GM11168 (cell line): ENCODE measurements around the gene CXCL1.
"Not testable (repeated sequence)": the region's sequence is repeated elsewhere in the genome, so short reads cannot be mapped to it uniquely, and the experiment has no call there.

ENCODE experiments used
- in situ Hi-C: fragments of 300-500 bp; cut with MboI; formaldehyde crosslinking; loops from one replicate; pipeline ENCODE4 v1.12.0; 2022; ENCODE audit warnings: low sequenced_read_pairs; ENCODE audit not compliant: unreplicated experiment

Gene CXCL1

DNA sequence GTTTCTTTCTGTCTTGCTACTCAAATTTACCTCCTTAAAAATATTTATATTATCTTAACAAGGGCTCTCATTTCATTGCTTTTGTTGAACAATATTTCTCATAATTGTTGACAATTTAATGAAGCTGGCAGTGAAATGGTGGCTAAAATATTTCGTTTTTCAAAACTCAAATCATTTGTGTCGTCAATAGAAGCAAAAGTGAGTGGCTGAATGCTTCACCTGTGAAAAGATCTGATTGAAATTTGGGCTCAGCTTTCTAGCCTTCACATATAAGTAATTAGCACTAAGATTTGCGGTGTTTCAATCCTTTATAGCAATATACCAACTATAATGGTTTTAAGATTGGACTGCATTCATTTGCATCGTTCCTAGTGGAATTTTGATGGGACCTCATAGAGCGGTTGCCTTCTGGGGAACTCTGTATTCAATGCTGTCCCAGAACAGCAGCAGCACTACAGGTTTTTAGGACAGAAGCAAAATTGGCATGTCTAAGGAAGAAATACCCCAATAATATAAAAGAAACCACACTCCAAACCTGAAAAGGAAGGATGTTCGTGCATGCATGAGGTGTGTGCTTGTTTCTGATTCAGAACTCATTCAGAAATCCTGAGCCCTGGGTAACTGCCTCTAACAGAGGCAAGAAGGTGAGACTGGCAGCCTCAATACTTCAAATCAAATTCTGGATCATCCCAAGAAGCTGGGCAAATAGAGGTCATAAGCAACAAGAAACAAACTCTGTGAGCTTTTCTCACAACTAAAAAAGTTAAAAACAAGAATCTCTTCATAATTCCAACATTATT is 2.5 kb downstream of the CXCL1 start:
- in situ Hi-C loops: no loop called here

DNA sequence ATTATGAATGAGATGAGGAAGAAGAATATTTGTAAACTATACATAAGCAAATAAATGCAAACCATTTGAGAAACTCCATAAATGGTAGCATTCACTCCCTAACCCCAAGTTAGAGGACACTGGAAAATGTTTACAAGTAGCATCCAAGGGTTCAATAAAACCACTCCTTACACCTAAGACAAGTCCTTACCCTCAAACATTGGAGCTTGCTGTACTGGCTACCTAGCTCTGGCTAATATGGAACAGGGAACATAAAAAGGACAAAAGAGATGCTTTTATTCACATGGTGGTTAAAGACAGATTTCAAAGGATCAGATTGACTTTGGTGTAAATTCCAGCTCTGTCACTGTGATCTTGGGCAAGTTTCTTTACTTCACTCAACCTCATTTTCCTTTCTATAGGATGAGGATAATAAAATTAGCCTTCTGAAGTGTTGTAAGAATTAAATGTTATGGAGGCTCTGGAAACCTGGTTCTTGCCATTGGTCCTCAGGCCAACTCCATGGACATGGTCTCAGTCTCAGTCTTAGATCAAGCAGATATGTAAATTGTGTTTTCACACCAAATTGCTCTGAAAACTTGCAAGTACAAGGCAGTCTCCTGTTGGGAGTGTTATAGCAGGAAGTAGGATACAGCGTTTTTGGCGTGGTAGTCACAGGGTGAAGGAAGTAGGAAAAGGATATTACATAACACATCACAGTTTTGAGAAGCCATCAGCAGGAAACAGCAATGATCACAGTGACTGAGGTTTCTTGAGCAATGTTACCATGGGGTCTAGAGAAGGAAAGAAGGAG is 3.3 kb downstream of the CXCL1 start:
- in situ Hi-C loops: no loop called here

DNA sequence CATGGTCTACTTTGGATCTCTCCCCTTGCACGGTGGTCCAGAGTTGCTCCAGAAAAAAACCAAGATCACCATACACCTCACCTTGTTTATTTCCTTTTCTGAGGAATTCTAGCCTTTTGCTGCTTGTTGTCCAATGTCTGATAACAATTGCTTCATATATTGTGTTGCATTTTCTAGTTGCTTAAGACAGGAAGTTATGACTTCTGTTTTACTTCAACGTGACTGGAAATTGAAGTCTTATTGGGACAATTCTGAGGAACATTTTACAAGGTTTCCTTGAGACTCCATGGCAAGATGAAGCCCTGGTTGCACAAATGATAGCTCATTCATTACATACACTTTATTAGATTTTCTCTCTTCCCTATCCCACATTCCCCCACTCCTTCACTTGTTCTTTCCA is 5.2 kb downstream of the CXCL1 start:
- in situ Hi-C loops: no loop called here

DNA sequence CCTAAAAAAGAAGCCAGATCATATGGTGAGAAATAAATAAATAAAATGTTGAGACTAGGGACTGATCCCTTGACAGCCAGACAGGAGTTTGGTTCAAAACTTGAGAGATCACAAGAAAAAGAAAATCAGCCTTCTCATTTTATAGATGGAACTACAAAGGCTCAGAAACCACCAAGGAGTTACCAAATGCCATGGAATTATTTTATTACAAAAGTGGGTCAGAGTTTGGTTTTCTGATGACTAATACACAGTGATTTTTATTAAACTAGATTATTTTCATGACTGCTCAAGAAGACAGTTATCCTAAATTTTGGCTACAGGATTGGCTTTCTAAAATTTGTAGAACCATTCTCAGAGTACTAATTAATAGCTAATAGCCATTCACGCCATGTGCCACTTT is 6.2 kb downstream of the CXCL1 start:
- in situ Hi-C loops: no loop called here

DNA sequence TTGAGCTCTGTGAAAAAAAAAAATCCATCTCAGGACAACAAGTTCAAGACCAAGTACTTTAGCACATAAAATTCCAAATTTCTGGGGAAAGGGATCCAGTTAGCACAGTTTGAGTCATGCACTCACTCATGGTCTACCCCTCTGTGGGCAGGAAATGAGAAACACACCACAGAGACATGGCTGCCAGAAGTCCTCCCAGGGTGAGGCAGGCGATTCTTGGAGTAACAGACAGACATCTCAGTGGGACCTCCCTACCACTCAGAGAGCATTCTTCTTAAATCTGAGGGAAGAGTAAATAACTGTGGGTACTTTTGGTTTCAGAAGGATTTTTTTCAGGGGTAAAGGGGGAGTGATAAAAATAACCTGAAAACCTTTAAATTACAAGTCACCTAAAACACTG is 14.1 kb downstream of the CXCL1 start:
- in situ Hi-C loops: no loop called here

DNA sequence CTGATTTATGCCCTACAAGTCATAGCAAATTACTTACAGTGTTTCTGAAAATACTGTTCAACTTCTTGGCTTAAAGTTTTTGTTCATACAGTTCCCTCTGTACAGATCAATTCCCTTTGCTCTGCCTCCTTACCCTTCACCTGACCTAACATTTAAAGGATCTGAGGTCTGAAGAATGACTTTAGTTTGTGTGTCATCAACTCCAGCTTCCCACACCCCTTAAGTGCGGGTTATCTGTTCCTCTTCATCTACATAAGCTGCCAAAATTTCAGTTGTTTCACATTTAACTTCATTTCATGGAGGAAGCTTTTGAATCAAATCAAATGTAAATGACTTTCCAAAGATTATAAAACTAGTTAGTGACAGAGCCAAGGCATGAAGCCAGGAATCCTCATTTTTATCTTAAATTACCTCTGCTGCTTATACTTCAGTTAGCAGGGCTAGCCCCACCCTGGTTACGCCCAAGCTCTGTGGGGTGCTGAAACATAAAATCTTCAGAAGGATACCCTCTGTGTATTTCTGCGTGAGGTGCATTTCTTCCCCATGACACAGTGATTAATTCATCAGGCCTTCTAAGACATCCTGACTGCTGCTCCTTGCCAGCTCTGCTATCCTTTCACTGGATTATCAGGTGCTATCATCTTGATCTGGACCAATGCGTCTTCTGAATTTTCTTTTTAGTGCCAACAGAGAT is 16.5 kb downstream of the CXCL1 start:
- in situ Hi-C loops: no loop called here

DNA sequence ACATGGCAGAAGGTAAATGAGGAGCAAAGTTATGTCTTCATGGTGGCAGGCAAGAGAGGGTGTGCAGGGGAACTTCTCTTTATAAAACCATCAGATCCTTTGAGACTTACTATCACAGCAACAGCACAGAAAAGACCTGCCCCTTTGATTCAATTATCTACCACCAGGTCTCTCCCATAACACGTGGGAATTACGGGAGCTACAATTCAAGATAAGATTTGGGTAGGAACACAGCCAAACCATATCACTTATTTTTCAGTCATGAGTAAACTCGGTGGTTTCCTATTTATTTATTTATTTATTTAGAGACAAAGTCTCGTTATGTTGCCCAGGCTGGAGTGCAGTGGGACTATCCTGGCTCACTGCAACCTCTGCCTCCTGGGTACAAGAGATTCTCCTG is 22.1 kb downstream of the CXCL1 start:
- in situ Hi-C loops: no loop called here

DNA sequence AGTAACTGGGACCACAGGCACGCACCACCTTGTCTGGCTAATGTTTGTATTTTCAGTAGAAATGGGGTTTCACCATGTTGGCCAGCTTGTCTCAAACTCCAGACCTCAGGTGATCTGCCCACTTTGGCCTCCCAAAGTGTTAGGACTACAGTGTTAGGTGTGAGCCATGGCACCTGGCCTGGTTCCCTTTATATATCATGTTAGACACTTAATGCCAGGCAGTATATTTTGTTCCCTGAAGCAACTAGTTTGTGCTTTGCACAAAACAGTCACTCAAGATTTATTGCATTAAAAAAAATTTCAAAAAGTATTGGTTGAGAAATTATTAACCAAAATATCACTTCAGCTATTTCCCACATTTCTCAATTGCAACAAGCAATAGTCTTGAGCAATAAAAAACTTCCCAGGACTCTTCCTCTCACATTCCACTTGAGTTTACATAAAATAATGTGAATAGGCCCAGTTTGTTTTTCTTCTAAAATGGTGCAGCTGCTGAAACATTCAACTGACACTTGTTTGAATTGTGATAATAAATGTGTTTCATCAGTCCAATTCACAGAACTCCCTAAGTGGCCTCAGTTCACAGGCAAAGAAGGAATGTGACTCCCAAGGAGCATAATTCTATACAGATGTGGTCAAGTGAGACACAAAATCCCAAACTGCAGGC is 22.7 kb downstream of the CXCL1 start:
- in situ Hi-C loops: no loop called here

DNA sequence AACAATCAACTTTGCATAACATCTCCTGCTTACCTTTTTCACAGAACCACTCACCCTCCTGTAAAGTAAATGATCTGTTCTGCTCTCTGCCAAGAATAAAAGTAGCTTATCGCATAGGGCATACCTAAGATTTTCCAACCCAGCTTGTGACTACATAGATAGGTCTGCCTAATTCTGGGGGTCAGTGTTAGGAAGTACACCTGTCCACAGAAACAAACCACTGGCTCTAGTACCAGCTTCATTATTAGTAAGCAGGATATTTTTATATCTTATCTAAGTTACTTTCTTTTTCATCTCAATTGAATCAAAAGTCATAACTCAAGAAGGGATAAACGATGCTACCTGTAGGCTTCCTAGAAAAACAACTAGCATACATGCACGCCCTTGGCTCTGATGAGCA is 23.8 kb downstream of the CXCL1 start:
- in situ Hi-C loops: no loop called here

DNA sequence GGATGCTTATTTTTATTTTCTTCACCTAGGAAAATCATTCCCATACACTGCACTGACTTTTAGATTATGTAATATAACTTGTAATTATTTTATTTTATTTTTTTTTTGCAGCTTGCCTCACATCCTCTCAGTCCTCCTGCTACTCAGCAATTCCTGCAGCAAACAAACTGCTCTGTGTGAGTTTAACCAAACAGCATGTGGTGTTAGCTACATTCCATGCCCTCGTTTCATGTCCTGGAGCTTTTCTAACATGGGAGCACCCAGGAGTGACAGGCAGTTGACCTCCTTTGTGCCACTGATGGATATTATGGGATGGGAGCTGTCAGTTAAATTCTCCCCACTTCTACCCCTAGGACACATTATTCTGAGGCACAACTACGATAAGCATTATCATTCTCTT is 24.8 kb downstream of the CXCL1 start:
- in situ Hi-C loops: no loop called here

DNA sequence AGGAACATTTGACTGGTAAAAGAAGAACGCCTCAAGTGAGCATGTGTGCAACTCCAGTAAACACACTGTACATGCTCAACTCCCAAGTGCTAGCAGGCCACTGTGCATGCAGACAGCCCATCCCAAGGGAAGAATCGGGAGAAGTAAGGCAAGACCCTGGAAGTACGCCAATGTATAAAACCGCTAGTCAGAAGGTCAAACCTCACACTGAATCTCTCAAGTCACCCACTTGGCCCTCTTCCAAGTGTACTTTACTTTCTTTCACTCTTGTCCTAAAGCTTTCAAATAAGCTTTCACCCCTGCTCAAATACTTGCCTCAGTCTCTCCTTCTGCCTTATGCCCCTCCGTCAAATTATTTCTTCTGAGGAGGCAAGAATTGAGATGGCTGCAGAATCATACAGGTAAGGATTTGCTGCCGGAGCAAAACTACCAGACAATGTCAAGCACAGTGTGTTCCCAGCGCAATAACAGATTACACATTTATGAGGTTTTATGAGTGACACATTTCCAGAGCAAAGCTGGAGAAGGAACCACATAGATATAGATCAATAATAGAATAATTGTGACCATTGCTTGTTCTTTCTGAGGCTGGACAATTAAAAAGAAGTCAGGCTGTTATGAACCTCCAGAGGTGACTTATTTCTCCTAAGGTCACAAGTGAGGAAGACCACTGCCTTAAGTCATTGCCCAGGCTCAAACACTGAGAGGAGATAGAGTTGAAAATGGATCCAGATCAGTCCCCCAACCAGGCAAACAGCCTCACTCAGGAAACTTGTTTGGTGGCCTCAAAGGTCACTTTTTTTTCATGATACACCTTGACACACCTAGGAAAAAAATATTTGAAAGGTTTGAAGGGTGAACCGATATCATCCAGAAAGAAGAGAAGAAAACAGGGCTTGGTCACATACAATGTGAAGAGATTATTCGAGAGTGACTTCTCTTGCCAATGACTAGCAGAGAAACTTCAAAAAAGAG is 26.3 kb downstream of the CXCL1 start:
- in situ Hi-C loops: no loop called here

DNA sequence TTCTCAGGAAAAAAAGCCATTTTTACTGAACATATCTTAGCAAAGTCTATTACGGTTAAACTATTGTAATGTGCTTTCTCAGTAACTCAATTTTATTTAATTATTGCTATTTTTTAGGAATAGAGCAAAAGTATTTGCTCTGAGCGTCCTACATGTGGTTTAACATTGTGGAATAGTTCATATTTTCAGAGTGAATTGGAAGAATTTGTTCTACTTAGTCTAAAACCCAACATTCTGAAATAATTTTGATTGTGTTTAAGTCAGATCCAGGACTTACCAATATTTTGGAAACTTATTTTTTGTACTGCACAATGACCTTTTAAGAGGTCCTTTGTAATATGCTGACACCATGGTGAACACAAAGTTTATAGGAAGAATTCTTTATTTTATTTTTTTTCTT is 27.2 kb downstream of the CXCL1 start:
- in situ Hi-C loops: no loop called here

DNA sequence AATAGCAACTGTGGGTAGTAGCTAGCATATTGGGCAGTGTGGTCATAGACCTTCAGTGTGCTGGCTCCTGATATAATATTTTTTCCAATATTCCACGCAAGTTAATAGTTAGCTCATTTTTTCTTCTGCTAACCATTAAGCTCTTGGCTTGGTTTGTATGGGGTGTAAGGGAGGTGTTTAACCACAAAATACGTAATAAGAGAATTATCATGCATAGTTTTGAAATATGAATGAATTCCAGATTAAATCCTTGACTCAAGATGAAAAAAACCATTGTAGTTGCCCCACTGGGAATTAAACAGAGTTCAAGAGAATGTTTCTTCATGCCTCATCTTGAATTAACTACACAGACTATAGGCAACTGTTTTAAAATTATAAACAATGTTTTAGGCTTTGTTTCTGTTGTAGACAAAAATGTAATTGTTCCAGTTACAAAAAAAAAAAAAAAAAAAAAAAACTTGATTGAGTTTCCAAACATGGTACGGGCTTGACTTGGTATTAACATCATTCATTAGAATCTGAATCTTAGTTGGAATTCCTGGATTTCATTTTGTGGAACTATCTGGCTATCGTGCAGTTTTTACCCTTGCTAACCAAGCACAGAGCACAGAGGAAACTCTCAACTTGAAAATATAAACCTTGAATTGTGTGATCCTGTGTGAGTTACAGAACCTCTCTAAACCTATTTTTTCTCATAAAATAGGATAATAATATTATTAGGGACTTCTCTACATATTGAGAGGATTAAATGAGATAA is 28.4 kb downstream of the CXCL1 start:
- in situ Hi-C loops: no loop called here

DNA sequence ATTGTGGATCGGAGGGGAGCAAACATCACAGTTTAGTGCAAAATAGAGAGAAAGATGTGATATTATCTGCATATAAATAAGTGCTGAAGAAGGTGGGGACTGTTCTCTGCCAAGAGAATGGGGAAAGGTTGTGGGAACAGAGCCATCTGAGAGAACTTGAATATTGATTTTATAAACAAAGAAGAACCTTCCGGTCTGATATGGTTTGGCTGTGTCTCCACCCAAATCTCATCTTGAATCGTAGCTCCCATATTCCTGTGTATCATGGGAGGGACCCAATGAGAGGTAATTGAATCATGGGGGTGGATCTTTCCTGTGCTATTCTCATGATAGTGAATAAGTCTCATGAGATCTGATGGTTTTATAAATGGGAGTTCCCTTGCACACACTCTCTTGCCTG is 30.1 kb downstream of the CXCL1 start:
- in situ Hi-C loops: not testable (repeated sequence)

DNA sequence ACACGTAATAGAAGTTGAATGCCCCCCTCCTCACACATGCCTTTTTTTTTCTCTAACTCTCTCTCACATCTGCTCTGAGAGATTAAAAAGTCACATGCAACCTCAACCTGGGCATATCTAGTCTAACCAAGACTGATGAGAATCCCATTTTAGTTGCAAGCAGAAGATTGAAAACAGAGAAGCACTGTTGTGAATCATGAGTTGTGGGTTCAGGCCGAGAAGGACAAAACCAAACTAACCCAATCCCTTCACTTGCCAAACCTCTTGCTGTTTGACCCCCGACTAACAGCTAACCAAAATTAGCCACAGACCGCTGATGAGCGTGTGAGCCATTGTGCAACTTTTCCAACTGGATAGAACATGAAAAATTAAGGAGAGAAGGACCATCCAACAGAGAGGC is 31.8 kb downstream of the CXCL1 start:
- in situ Hi-C loops: no loop called here

DNA sequence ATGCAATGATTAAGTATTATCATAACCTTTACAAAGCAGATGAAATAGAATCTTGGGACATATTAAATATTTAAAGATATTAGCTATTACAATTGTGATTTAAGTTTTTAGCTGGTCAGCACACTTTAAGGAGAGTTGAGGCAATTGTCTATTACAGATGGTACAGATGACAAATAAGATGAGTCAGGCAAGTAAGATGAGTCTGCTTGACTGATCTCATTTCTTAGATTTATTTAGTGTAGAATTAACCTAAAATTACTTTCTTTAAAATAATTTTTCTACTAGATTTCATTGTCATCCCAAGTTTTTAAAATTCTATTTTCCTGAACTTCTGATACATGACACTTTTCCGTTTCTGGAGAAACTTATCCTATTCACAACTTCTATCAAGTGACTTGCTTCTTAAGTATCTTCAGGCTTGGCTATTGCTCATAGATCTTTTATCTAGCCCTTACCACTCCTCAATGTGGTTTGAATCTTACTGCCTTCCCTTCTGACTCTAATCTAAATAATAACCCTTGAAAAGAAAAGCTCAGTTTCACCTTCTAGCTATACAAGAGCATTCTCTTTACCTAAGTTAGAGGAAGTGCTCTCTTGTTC is 32.9 kb downstream of the CXCL1 start:
- in situ Hi-C loops: no loop called here

DNA sequence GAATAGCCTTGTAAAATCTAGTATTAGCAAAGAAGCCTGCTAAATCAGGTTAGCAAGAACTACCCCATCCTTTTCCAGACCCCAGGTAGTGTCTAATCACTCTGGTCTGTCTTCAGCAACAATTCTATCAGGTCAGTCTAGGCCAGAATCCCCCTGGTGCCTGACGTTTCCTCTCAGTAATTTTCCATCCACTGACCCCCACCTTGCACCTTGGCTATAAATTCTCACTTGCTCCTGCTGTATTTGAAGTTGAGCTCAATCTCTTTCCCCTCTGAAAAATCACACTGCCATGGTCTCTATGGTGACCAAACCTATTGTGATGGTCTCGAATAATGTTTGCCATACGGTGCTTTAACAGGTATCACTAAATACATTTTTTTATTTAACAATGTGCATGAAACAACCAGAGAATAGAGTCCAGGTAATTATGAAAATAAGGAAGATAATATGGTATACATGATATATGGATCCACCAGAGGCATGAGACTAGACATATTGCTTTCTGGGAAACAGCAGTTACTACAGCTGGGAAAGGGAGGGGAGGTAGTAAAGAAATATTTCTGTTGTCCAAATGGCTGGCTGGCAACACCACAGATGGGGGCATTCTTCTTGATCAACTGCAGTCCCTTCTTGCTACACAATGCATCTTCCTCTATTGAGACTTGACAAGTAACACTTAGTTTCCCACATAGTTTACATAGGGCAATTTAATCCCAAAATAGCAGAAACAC is 33.8 kb downstream of the CXCL1 start:
- in situ Hi-C loops: no loop called here

DNA sequence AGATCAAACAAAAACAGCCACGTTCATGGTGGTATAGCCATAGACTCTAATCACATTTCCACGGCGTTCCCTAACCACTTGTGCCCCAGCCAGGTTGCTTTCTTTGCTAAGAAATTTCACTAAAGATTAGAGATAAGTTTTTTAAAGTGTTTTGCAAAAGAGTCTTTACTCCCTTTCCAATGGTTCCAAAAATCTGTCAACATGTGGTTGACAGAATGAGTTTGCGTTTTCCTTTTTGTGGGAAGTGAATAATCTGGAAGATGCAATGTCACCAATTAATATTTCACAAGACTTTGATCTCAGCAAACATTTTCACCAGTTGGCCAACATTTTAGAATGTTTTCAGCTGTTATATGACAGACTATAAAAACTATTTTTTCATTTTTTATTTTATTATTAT is 35.3 kb downstream of the CXCL1 start:
- in situ Hi-C loops: no loop called here
